ENCODE results near the gene SPATA20.

The SPATA20 gene

DNA sequence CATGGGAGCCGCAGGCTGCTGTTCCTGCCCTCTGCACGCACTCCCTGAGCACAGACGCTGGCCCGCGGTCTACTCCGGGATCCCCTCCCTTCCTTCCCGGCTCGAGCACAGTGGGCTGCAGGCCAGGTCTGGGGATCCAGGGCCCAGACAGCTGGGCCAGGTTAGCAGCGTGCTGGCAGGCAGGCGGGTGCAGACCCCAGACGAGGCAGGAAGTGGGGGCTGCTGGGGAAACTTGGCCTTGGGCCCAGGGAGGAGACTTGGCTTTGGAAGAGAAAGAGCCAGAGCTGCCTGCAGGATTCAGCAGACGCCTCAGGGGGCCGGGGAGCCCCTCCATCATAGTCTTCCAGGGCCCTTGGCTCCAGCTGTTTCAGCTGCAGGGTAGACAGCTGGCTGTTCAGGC is 57.5 kb downstream of the SPATA20 start:
- H2BK120ac ChIP-seq (ENCODE audit: insufficient read depth, low read length, poor library complexity), result no peak overlapping the region
- H2BK12ac ChIP-seq (ENCODE audit: low read length), result no peak overlapping the region
- H2AFZ ChIP-seq (ENCODE audit: insufficient read depth, low read length, poor library complexity), result no peak overlapping the region
- no peak overlapping the region for H3K4me3 ChIP-seq (ENCODE audit: low read depth, low read length)
- no peak overlapping the region for H2AK5ac ChIP-seq (ENCODE audit: low read length)
- no peak for DNase-seq
- no peak overlapping the region for H2BK5ac ChIP-seq (ENCODE audit: low read depth, low read length, poor library complexity)
- H3K9ac ChIP-seq (ENCODE audit: low read length), result no peak overlapping the region
- WGBS (ENCODE audit: extremely low coverage, insufficient coverage, insufficient read length), result no CpG with 5 or more reads among the region's 13 CpGs
- H3K23ac ChIP-seq (ENCODE audit: low read length), result no peak overlapping the region
- H3K9me3 ChIP-seq (ENCODE audit: insufficient read depth, low read depth, low read length), result no peaks in the 10 kb centered on the region
- no peak overlapping the region for H3K27ac ChIP-seq (ENCODE audit: low read depth, low read length)
- no peak overlapping the region for H4K8ac ChIP-seq (ENCODE audit: low read depth, low read length)
- no peak overlapping the region for H4K12ac ChIP-seq (ENCODE audit: low read depth, low read length)
- no peak overlapping the region for H4K91ac ChIP-seq (ENCODE audit: low read depth, low read length)
- no peaks in the 10 kb centered on the region for H3K79me2 ChIP-seq (ENCODE audit: control insufficient read depth, insufficient read depth, low read length, poor library complexity)
- H3K14ac ChIP-seq (ENCODE audit: low read length), result no peak overlapping the region
- no peak overlapping the region for H3K4ac ChIP-seq (ENCODE audit: low read depth, low read length)
- no peak overlapping the region for H3K18ac ChIP-seq (ENCODE audit: low read length)
- no peaks in the 10 kb centered on the region for H3K36me3 ChIP-seq (ENCODE audit: control insufficient read depth in 1 of 2, insufficient read depth in 2 of 2, low read length in 2 of 2)
- no peak overlapping the region for H3K4me2 ChIP-seq (ENCODE audit: low read length)
- H3K79me1 ChIP-seq (ENCODE audit: low read length), result no peaks in the 10 kb centered on the region
- H3K27me3 ChIP-seq (ENCODE audit: insufficient read depth, low read length), result no peaks in the 10 kb centered on the region
- H3K4me1 ChIP-seq (ENCODE audit: control insufficient read depth in 1 of 2, insufficient read depth in 2 of 2, low read length in 2 of 2), result no peaks in the 10 kb centered on the region

DNA sequence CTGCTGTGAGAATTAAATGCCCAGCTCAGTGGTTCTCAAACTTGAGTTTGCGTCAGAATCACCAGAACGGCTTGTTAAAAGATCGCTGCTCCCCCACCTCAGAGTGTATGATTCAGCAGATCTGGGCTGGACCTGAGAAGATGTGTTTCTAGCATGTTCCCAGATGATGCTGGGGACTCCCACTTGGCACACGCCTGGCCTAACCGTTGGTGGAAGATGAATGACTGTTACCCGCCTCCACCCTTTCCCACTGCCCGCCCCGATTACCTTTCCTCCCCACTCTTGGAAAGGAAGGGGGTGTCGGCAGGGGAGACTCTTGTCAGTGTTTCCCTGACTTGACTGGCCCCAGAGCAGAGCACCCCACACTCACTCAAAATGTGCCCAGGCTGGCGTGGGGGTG is 58.5 kb downstream of the SPATA20 start:
- DNase-seq, result no peak
- Histone ChIP-seq H3K79me2 (ENCODE audit: control insufficient read depth, insufficient read depth, low read length, poor library complexity) (no peaks in the 10 kb centered on the region), H2AK5ac (ENCODE audit: low read length) (no peak overlapping the region), H2BK5ac (ENCODE audit: low read depth, low read length, poor library complexity) (no peak overlapping the region), H2AFZ (ENCODE audit: insufficient read depth, low read length, poor library complexity) (no peak overlapping the region), H3K36me3 (ENCODE audit: control insufficient read depth in 1 of 2, insufficient read depth in 2 of 2, low read length in 2 of 2) (no peaks in the 10 kb centered on the region), H3K27ac (ENCODE audit: low read depth, low read length) (no peak overlapping the region), H2BK12ac (ENCODE audit: low read length) (no peak overlapping the region), H3K4ac (ENCODE audit: low read depth, low read length) (no peak overlapping the region), H4K8ac (ENCODE audit: low read depth, low read length) (no peak overlapping the region), H4K12ac (ENCODE audit: low read depth, low read length) (no peak overlapping the region), H4K91ac (ENCODE audit: low read depth, low read length) (no peak overlapping the region), H3K9ac (ENCODE audit: low read length) (no peak overlapping the region), H3K79me1 (ENCODE audit: low read length) (no peaks in the 10 kb centered on the region), H3K27me3 (ENCODE audit: insufficient read depth, low read length) (no peaks in the 10 kb centered on the region), H3K4me1 (ENCODE audit: control insufficient read depth in 1 of 2, insufficient read depth in 2 of 2, low read length in 2 of 2) (no peaks in the 10 kb centered on the region), H3K14ac (ENCODE audit: low read length) (no peak overlapping the region), H3K4me3 (ENCODE audit: low read depth, low read length) (no peak overlapping the region), H3K18ac (ENCODE audit: low read length) (no peak overlapping the region), H3K4me2 (ENCODE audit: low read length) (no peak overlapping the region), H3K9me3 (ENCODE audit: insufficient read depth, low read depth, low read length) (no peaks in the 10 kb centered on the region), H3K23ac (ENCODE audit: low read length) (no peak overlapping the region), H2BK120ac (ENCODE audit: insufficient read depth, low read length, poor library complexity) (no peak overlapping the region)
- WGBS (ENCODE audit: extremely low coverage, insufficient coverage, insufficient read length), result no CpG with 5 or more reads among the region's 10 CpGs

All from trophoblast cell (in vitro differentiated cells and primary cell).